H9 (cell line): Measurements from ENCODE around the gene L3MBTL1. TPM values are rescaled to one million over a fixed set of nuclear protein-coding genes. Genes with fewer than 3 reads are reported as not detected.

Experiments
- DNase-seq: peaks from one replicate; pipeline ENCODE4 v3.0.0-alpha.2; 2017
- H2AFZ ChIP-seq: one replicate; pipeline ENCODE4 v1.6.1; 2013; ENCODE audit warnings: mild to moderate bottlenecking, low read length, control low read depth, moderate library complexity
- H2AK5ac ChIP-seq: 2 replicates; pipeline ENCODE4 v1.6.1; 2013; ENCODE audit warnings: low read length, control low read depth, mixed read lengths; ENCODE audit not compliant: insufficient read length
- H2BK120ac ChIP-seq: one replicate; pipeline ENCODE4 v1.6.1; 2013; ENCODE audit warnings: low read depth, mild to moderate bottlenecking, low read length, control low read depth, inconsistent platforms; ENCODE audit not compliant: poor library complexity, severe bottlenecking
- H2BK12ac ChIP-seq: 2 replicates; pipeline ENCODE4 v1.6.1; 2013; ENCODE audit warnings: low read length, control low read depth, mixed read lengths, low read depth; ENCODE audit not compliant: insufficient read length
- H2BK15ac ChIP-seq: 2 replicates; pipeline ENCODE4 v1.6.1; 2013; ENCODE audit warnings: low read depth, low read length, control low read depth
- H2BK20ac ChIP-seq: one replicate; pipeline ENCODE4 v1.6.1; 2013; ENCODE audit warnings: low read depth, mild to moderate bottlenecking, low read length, control low read depth, inconsistent platforms; ENCODE audit not compliant: poor library complexity, severe bottlenecking
- H2BK5ac ChIP-seq: 2 replicates; pipeline ENCODE4 v1.6.1; 2013; ENCODE audit warnings: low read length, control low read depth, mixed read lengths; ENCODE audit not compliant: insufficient read length
- H3K14ac ChIP-seq: 2 replicates; pipeline ENCODE4 v1.6.1; 2013; ENCODE audit warnings: low read length, control low read depth; ENCODE audit not compliant: insufficient read depth
- H3K18ac ChIP-seq: 2 replicates; pipeline ENCODE4 v1.6.1; 2013; ENCODE audit warnings: low read depth, mild to moderate bottlenecking, mixed read lengths, low read length, control low read depth; ENCODE audit not compliant: insufficient read length
- H3K23ac ChIP-seq: 2 replicates; pipeline ENCODE4 v1.6.1; 2013; ENCODE audit warnings: low read length, control low read depth, mixed read lengths, low read depth; ENCODE audit not compliant: insufficient read length
- H3K23me2 ChIP-seq: 2 replicates; pipeline ENCODE4 v1.6.1; 2013; ENCODE audit warnings: low read depth, mild to moderate bottlenecking, mixed read lengths, low read length, control low read depth; ENCODE audit not compliant: insufficient read length, poor library complexity, severe bottlenecking
- H3K27ac ChIP-seq: 2 replicates; pipeline ENCODE4 v1.5.1; 2013; ENCODE audit warnings: low read length, control low read depth, mixed read lengths, low read depth; ENCODE audit not compliant: insufficient read length
- H3K27me3 ChIP-seq: 2 replicates; pipeline ENCODE4 v1.6.1; 2013; ENCODE audit warnings: low read length, control low read depth, inconsistent platforms; ENCODE audit not compliant: insufficient read depth
- H3K4ac ChIP-seq: 2 replicates; pipeline ENCODE4 v1.6.1; 2013; ENCODE audit warnings: low read depth, mild to moderate bottlenecking, control low read depth, inconsistent platforms, low read length, moderate library complexity
- H3K4me1 ChIP-seq: 2 replicates; pipeline ENCODE4 v1.6.1; 2013; ENCODE audit warnings: low read length, control low read depth, inconsistent platforms; ENCODE audit not compliant: insufficient read depth
- H3K4me2 ChIP-seq: 2 replicates; pipeline ENCODE4 v1.6.1; 2013; ENCODE audit warnings: low read length, control low read depth, mixed read lengths; ENCODE audit not compliant: insufficient read length, insufficient read depth
- H3K56ac ChIP-seq: 2 replicates; pipeline ENCODE4 v1.6.1; 2013; ENCODE audit warnings: low read depth, mild to moderate bottlenecking, mixed read lengths, low read length, control low read depth; ENCODE audit not compliant: insufficient read length
- H3K79me1 ChIP-seq: 2 replicates; pipeline ENCODE4 v1.6.1; 2013; ENCODE audit warnings: low read depth, mild to moderate bottlenecking, moderate library complexity, low read length, control low read depth, inconsistent platforms; ENCODE audit not compliant: insufficient read depth, poor library complexity, severe bottlenecking
- H3K79me2 ChIP-seq: 2 replicates; pipeline ENCODE4 v1.6.1; 2013; ENCODE audit warnings: low read length, control low read depth, inconsistent platforms; ENCODE audit not compliant: insufficient read depth
- H3K9ac ChIP-seq: 2 replicates; pipeline ENCODE4 v1.6.1; 2013; ENCODE audit warnings: low read length, control low read depth, mixed read lengths; ENCODE audit not compliant: insufficient read length; ENCODE audit errors: extremely low read depth
- H3K9me3 ChIP-seq: one replicate; pipeline ENCODE4 v1.6.1; 2013; ENCODE audit warnings: low read depth, low read length, inconsistent platforms; ENCODE audit not compliant: control insufficient read depth
- H3T11ph ChIP-seq: one replicate; pipeline ENCODE4 v1.6.1; 2013; ENCODE audit warnings: mild to moderate bottlenecking, low read length, control low read depth, inconsistent platforms
- H4K20me1 ChIP-seq: one replicate; pipeline ENCODE4 v1.6.1; 2013; ENCODE audit not compliant: control insufficient read depth, insufficient read length, insufficient read depth
- H4K5ac ChIP-seq: 2 replicates; pipeline ENCODE4 v1.6.1; 2013; ENCODE audit warnings: low read depth, mild to moderate bottlenecking, mixed read lengths, low read length, control low read depth; ENCODE audit not compliant: insufficient read length
- H4K8ac ChIP-seq: replicated peaks from 2 replicates; pipeline ENCODE4 v1.6.1; 2013; ENCODE audit warnings: low read length, control low read depth, mixed read lengths, low read depth; ENCODE audit not compliant: insufficient read length
- H4K91ac ChIP-seq: 2 replicates; pipeline ENCODE4 v1.6.1; 2013; ENCODE audit warnings: low read depth, mild to moderate bottlenecking, moderate library complexity, mixed read lengths, low read length, control low read depth; ENCODE audit not compliant: insufficient read length
- H3K27ac Mint-ChIP-seq, 3 experiments: 2 replicates in 2 of 3; 3 replicates in 1 of 3; pipeline ENCODE4 v1.8.0; 2020 to 2021; ENCODE audit warnings: mixed read lengths in 3 of 3, mild to moderate bottlenecking in 1 of 3, moderate library complexity in 1 of 3
- H3K27me3 Mint-ChIP-seq: 2 replicates; pipeline ENCODE4 v1.8.0; 2021; ENCODE audit warnings: low read depth, mild to moderate bottlenecking, moderate library complexity, mixed read lengths
- H3K36me3 Mint-ChIP-seq, 3 experiments: 2 replicates in 2 of 3; 3 replicates in 1 of 3; pipeline ENCODE4 v1.8.0; 2020 to 2021; ENCODE audit warnings: low read depth in 3 of 3, mixed read lengths in 3 of 3; ENCODE audit not compliant: insufficient read depth in 1 of 3
- H3K4me1 Mint-ChIP-seq, 2 experiments: 2 replicates each; pipeline ENCODE4 v1.8.0; 2020; ENCODE audit warnings: mixed read lengths in 2 of 2
- H3K4me3 Mint-ChIP-seq, 2 experiments: 2 replicates in 1 of 2; 3 replicates in 1 of 2; pipeline ENCODE4 v1.8.0; 2020 to 2021; ENCODE audit warnings: mild to moderate bottlenecking in 2 of 2, mixed read lengths in 2 of 2, moderate library complexity in 1 of 2
- H3K9me3 Mint-ChIP-seq, 2 experiments: 2 replicates in 1 of 2; 3 replicates in 1 of 2; pipeline ENCODE4 v1.8.0; 2020; ENCODE audit warnings: mild to moderate bottlenecking in 2 of 2, mixed read lengths in 2 of 2, moderate library complexity in 1 of 2
- WGBS: extraction: QIAGEN DNeasy Blood & Tissue Kit; methylation state at CpG from one replicate; pipeline ENCODE4 v1.1.7; 2013; ENCODE audit warnings: missing lambda C conversion rate, low lambda C conversion rate, mixed read lengths; ENCODE audit not compliant: insufficient read length; ENCODE audit errors: extremely low coverage; 5-methylcytosine and 5-hydroxymethylcytosine counted together
- total RNA-seq: library from RNA; stranded (reverse); gene quantifications from 2 replicates; pipeline ENCODE4 v1.2.1, GENCODE V29; 2021
- TF ChIP-seq, protein P1 (sequence below): fragments of 200-600 bp; sonication (generic); conservative IDR thresholded peaks from 3 replicates; pipeline ENCODE4 v1.8.0; 2021; ENCODE audit warnings: antibody characterized with exemption, mild to moderate bottlenecking

Gene L3MBTL1
- total RNA-seq, 1 experiment from 2014 or later, result 19.9 TPM

DNA sequence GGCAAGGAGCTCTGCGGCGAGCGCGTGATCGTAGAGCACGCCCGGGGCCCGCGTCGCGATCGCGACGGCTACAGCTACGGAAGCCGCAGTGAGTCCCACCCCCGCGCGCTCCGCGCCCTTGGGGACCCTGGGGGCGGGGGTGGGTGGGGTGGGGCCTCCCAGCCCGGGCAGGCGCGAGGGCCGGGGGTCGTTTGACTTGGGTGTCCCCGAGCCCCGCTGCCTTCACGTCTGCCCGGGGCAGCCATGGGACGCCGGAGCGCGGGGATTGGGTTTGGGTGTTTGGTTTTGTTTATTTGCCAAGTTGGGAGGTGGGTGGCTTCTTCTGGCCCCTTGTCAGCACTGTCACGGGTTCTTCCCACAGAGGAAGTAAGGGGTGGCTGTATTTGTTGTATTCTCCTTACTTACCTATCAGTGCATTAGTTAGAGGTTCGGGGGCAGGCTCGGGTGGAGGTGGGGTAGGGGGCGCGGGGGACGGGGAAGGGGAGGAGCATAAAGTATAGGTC lies 49.0 kb upstream of the L3MBTL1 start:
- no peak overlapping the region for H3K27ac ChIP-seq
- TF ChIP-seq, protein P1, sequence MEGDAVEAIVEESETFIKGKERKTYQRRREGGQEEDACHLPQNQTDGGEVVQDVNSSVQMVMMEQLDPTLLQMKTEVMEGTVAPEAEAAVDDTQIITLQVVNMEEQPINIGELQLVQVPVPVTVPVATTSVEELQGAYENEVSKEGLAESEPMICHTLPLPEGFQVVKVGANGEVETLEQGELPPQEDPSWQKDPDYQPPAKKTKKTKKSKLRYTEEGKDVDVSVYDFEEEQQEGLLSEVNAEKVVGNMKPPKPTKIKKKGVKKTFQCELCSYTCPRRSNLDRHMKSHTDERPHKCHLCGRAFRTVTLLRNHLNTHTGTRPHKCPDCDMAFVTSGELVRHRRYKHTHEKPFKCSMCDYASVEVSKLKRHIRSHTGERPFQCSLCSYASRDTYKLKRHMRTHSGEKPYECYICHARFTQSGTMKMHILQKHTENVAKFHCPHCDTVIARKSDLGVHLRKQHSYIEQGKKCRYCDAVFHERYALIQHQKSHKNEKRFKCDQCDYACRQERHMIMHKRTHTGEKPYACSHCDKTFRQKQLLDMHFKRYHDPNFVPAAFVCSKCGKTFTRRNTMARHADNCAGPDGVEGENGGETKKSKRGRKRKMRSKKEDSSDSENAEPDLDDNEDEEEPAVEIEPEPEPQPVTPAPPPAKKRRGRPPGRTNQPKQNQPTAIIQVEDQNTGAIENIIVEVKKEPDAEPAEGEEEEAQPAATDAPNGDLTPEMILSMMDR, result no peak
- H3K14ac ChIP-seq, result peak overlapping the region; percentile 70
- no peak overlapping the region for H3K56ac ChIP-seq
- H2BK20ac ChIP-seq, result no peak overlapping the region
- Mint-ChIP-seq H3K27ac (peak overlapping the region in 2 of 3 experiments; percentile 85 to 89; a peak in 3 of 7 replicates), H3K9me3 (peaks cover 3 to 6% of the 10 kb centered on the region in 2 experiments; a peak in 4 of 5 replicates), H3K4me1 (peaks cover 10 to 29% of the 10 kb centered on the region in 2 experiments), H3K27me3 (peaks cover 11% of the 10 kb centered on the region), H3K4me3 (peak overlapping the region; percentile 90 to 93), H3K36me3 (peaks cover 40 to 53% (median 50%) of the 10 kb centered on the region in 3 experiments)
- H3K79me2 ChIP-seq, result peaks cover 7% of the 10 kb centered on the region; the same call in 1 of the 2 replicates
- no peaks in the 10 kb centered on the region for H3K79me1 ChIP-seq
- peak; percentile 51 for DNase-seq
- H3K18ac ChIP-seq, result peak overlapping the region; percentile 41
- no peak overlapping the region for H3T11ph ChIP-seq
- H2AFZ ChIP-seq, result no peak overlapping the region
- no peak overlapping the region for H3K4ac ChIP-seq
- peak overlapping the region; percentile 5 for H2BK5ac ChIP-seq
- H3K9ac ChIP-seq, result peak overlapping the region; percentile 99
- H2BK120ac ChIP-seq, result no peak overlapping the region
- H4K5ac ChIP-seq, result no peak overlapping the region
- H3K4me1 ChIP-seq, result 0 out of 2 replicates have a peak, but pooled peaks cover 2% of the 10 kb centered on the region
- no peaks in the 10 kb centered on the region for H4K20me1 ChIP-seq
- H3K9me3 ChIP-seq, result no peaks in the 10 kb centered on the region
- no peak overlapping the region for H2AK5ac ChIP-seq
- WGBS, result no CpG with 5 or more reads among the region's 41 CpGs
- H3K23ac ChIP-seq, result no peak overlapping the region
- H3K27me3 ChIP-seq, result no peaks in the 10 kb centered on the region
- H2BK12ac ChIP-seq, result no peak overlapping the region
- no peak overlapping the region for H4K8ac ChIP-seq
- H2BK15ac ChIP-seq, result no peak overlapping the region
- peak overlapping the region; percentile 72 for H3K4me2 ChIP-seq
- peaks cover 3% of the 10 kb centered on the region for H3K23me2 ChIP-seq
- H4K91ac ChIP-seq, result no peak overlapping the region
